Measurements from ENCODE around the gene LRRC57.

LRRC57 gene

GRCh38 chr15:42577514-42578031 is 29.0 kb upstream of the LRRC57 start:
- TF ChIP-seq CSDC2 (CRISPR knock-in tag; IDR thresholded peaks at IDR 0.05) (no peak), PATZ1 (CRISPR knock-in tag; IDR thresholded peaks at IDR 0.05; ENCODE audit: borderline replicate concordance) (no peak), ZNF565 (CRISPR knock-in tag; conservative IDR thresholded peaks at IDR 0.05; ENCODE audit: low read depth) (no peak), ZC3H10 (CRISPR knock-in tag; IDR thresholded peaks at IDR 0.05) (no peak), CREB5 (CRISPR knock-in tag; IDR thresholded peaks at IDR 0.05; ENCODE audit: low read depth) (no peak), ESRRG (CRISPR knock-in tag; IDR thresholded peaks at IDR 0.05) (no peak), ZFP3 (CRISPR knock-in tag; IDR thresholded peaks at IDR 0.05) (no peak), TOX (CRISPR knock-in tag; IDR thresholded peaks at IDR 0.05; ENCODE audit: borderline replicate concordance) (no peak), TCF4 (CRISPR knock-in tag; IDR thresholded peaks at IDR 0.05; ENCODE audit: borderline replicate concordance) (no peak), OSR1 (CRISPR knock-in tag; IDR thresholded peaks at IDR 0.05) (no peak), RARB (CRISPR knock-in tag; IDR thresholded peaks at IDR 0.05) (no peak), GLIS3 (CRISPR knock-in tag; IDR thresholded peaks at IDR 0.05) (no peak), SNAI2 (CRISPR knock-in tag; IDR thresholded peaks at IDR 0.05) (no peak), ZFP30 (CRISPR knock-in tag; IDR thresholded peaks at IDR 0.05) (no peak), ZNF70 (CRISPR knock-in tag; IDR thresholded peaks at IDR 0.05) (no peak), ZNF8 (CRISPR knock-in tag; IDR thresholded peaks at IDR 0.05) (no peak)
- TF ChIP-seq, protein P1, sequence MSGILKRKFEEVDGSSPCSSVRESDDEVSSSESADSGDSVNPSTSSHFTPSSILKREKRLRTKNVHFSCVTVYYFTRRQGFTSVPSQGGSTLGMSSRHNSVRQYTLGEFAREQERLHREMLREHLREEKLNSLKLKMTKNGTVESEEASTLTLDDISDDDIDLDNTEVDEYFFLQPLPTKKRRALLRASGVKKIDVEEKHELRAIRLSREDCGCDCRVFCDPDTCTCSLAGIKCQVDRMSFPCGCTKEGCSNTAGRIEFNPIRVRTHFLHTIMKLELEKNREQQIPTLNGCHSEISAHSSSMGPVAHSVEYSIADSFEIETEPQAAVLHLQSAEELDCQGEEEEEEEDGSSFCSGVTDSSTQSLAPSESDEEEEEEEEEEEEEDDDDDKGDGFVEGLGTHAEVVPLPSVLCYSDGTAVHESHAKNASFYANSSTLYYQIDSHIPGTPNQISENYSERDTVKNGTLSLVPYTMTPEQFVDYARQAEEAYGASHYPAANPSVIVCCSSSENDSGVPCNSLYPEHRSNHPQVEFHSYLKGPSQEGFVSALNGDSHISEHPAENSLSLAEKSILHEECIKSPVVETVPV (CRISPR knock-in tag; IDR thresholded peaks at IDR 0.05): no peak
- ATAC-seq: no peak

DNA sequence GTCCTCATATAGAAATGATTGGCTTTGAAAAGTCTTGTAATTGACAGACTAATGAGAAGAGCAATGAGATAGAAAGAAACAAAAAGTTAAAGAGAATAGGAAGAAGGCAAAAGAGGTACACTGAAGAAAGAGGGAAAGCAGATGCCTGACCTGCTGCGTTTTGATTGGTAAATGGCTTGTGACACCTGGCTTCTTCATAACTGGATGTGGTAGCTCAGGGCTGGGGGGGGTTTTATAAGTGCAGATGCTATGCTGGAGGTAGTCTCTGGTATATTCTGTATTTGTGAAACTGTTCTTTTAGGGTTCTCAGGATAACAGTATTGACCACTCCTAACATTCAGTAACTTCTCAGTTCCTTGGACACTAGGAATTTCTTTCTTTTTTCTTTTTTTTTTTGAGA is 28.2 kb upstream of the LRRC57 start:
- ATAC-seq: no peak
- TF ChIP-seq OSR1 (CRISPR knock-in tag; IDR thresholded peaks at IDR 0.05) (no peak), ZNF565 (CRISPR knock-in tag; conservative IDR thresholded peaks at IDR 0.05; ENCODE audit: low read depth) (no peak), PATZ1 (CRISPR knock-in tag; IDR thresholded peaks at IDR 0.05; ENCODE audit: borderline replicate concordance) (no peak), CSDC2 (CRISPR knock-in tag; IDR thresholded peaks at IDR 0.05) (no peak), ISL1 (CRISPR knock-in tag; IDR thresholded peaks at IDR 0.05) (no peak), ZC3H10 (CRISPR knock-in tag; IDR thresholded peaks at IDR 0.05) (no peak), BACH2 (CRISPR knock-in tag; IDR thresholded peaks at IDR 0.05; ENCODE audit: borderline replicate concordance) (no peak), ARNTL (CRISPR knock-in tag; IDR thresholded peaks at IDR 0.05; ENCODE audit: borderline replicate concordance, low read depth) (no peak), ZFP3 (CRISPR knock-in tag; IDR thresholded peaks at IDR 0.05) (no peak)

GRCh38 chr15:42576040-42576594 is 27.5 kb upstream of the LRRC57 start:
- no peak for ATAC-seq
- no peak for TF ChIP-seq ZNF8 (CRISPR knock-in tag; IDR thresholded peaks at IDR 0.05)
- no peak for TF ChIP-seq ARNTL (CRISPR knock-in tag; IDR thresholded peaks at IDR 0.05; ENCODE audit: borderline replicate concordance, low read depth)

GRCh38 chr15:42575188-42576039 is 26.8 kb upstream of the LRRC57 start, which contains the start of gene STARD9:
TSS of gene STARD9 (plus strand) at chr15:42575606. CDS start at chr15:42575716, 110 bp downstream.
- peak; percentile 97 for ATAC-seq
- TF ChIP-seq, protein P2, sequence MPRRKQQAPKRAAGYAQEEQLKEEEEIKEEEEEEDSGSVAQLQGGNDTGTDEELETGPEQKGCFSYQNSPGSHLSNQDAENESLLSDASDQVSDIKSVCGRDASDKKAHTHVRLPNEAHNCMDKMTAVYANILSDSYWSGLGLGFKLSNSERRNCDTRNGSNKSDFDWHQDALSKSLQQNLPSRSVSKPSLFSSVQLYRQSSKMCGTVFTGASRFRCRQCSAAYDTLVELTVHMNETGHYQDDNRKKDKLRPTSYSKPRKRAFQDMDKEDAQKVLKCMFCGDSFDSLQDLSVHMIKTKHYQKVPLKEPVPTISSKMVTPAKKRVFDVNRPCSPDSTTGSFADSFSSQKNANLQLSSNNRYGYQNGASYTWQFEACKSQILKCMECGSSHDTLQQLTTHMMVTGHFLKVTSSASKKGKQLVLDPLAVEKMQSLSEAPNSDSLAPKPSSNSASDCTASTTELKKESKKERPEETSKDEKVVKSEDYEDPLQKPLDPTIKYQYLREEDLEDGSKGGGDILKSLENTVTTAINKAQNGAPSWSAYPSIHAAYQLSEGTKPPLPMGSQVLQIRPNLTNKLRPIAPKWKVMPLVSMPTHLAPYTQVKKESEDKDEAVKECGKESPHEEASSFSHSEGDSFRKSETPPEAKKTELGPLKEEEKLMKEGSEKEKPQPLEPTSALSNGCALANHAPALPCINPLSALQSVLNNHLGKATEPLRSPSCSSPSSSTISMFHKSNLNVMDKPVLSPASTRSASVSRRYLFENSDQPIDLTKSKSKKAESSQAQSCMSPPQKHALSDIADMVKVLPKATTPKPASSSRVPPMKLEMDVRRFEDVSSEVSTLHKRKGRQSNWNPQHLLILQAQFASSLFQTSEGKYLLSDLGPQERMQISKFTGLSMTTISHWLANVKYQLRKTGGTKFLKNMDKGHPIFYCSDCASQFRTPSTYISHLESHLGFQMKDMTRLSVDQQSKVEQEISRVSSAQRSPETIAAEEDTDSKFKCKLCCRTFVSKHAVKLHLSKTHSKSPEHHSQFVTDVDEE (CRISPR knock-in tag; IDR thresholded peaks at IDR 0.05): 0 out of 2 replicates have a peak, but pooled peaks have one; percentile 19
- TF ChIP-seq, protein P1 (CRISPR knock-in tag; IDR thresholded peaks at IDR 0.05): no peak
